GM13976 (cell line): Measurements from ENCODE around the gene NDUFB3.

Experiments used
- DNase-seq: peaks from one replicate; pipeline ENCODE4 v3.0.0; 2012; ENCODE audit warnings: low spot score
- CTCF ChIP-seq: IDR thresholded peaks from 2 replicates; pipeline ENCODE4 v1.5.1; 2012; ENCODE audit warnings: borderline replicate concordance, mild to moderate bottlenecking; ENCODE audit not compliant: insufficient read depth; ENCODE audit errors: extremely low read depth, missing control alignments, control extremely low read depth
- in situ Hi-C: fragments of 300-500 bp; cut with MboI; formaldehyde crosslinking; loops from one replicate; pipeline ENCODE4 v1.12.0; 2022; ENCODE audit warnings: low sequenced_read_pairs, mixed read lengths, inconsistent platforms; ENCODE audit not compliant: unreplicated experiment

NDUFB3 gene

GRCh38 chr2:201090574-201090973 is 18.8 kb downstream of the NDUFB3 start:
- in situ Hi-C loops, result no loop called here
- DNase-seq, result no peak
- TF ChIP-seq CTCF, result no peak

- no peak for DNase-seq
- TF ChIP-seq CTCF, result no peak
- in situ Hi-C loops, result no loop called here
Observed at GRCh38 chr2:201093573-201093972, 21.8 kb downstream of the NDUFB3 start.

GRCh38 chr2:201100497-201100896 is 28.7 kb downstream of the NDUFB3 start:
- no peak for TF ChIP-seq CTCF

GRCh38 chr2:201105759-201106158 is 34.0 kb downstream of the NDUFB3 start:
- in situ Hi-C loops, result no loop called here
- TF ChIP-seq CTCF, result no peak
- DNase-seq, result no peak

More at GRCh38 chr2:201100497-201100896, 28.7 kb downstream of the NDUFB3 start:
- in situ Hi-C loops, result no loop called here
- DNase-seq, result no peak

- DNase-seq, result no peak
- TF ChIP-seq CTCF, result no peak
- in situ Hi-C loops, result no loop called here
Observed at GRCh38 chr2:201107624-201108023, 35.8 kb downstream of the NDUFB3 start.

GRCh38 chr2:201108341-201108740 is 36.5 kb downstream of the NDUFB3 start:
- no peak for TF ChIP-seq CTCF
- in situ Hi-C loops, result no loop called here
- no peak for DNase-seq

GRCh38 chr2:201109186-201109585 is 37.4 kb downstream of the NDUFB3 start:
- in situ Hi-C loops, result no loop called here
- TF ChIP-seq CTCF, result no peak
- DNase-seq, result no peak
